Erythroblast (primary cell): Measurements from ENCODE around the gene TMEM169.

Experiments
- GATA1 ChIP-seq: IDR thresholded peaks from 2 replicates; pipeline ENCODE4 v1.6.1; 2011; ENCODE audit warnings: low read depth, mild to moderate bottlenecking, control low read depth, low read length, moderate library complexity
- POLR2A ChIP-seq: IDR thresholded peaks from 2 replicates; pipeline ENCODE4 v1.6.1; 2011; ENCODE audit warnings: mild to moderate bottlenecking, low read length

GRCh38 chr2:216084547-216084946 is 2.8 kb downstream of the TMEM169 start:
- TF ChIP-seq POLR2A (no peak), GATA1 (no peak)
